GM10847 (cell line): ENCODE measurements around the gene ZNF141.

Source experiments
- POLR2A ChIP-seq: IDR thresholded peaks from 2 replicates; pipeline ENCODE4 v1.6.1; 2011; ENCODE audit not compliant: insufficient read length; ENCODE audit errors: extremely low read depth

ZNF141 gene

DNA sequence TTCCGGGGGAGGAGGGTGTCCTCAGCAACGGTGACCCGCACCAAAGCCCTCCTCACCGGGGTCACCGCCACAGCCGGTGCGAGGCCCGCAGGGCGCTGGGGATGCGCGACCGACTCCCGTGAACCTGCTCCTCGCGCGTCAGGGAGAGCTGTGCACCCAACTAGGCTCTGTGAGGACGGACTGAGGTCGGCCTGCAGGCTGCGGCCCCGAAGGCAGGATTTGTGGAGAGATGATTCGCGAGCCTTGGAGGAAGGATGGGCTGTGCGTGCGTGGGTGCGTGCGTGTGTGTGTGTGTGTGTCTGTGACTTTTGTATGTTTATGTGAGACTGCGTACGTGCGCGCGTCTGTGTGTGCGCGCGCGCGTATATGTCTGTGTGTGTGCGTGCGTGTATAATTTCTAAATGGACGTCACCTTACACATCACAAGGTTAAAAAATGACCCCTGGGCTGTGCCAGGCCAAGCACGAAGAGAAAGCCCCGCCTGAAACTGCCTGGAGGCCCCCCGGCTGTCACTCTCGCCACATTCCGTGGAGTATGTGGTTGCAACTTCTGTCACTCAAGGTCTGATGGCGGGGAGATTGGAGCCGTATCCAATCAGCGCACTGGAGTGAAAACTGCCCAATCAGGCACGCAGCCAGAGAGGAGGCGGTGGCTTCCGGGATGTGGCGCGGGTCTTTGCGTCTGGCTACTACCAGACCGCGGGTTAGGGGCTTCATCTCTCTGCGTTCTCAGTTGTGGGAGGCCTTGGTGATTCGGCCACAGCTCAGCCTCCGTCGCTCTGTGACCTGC lies at the start of gene ZNF141:
Gene ZNF141 (plus strand): TSS at position 672 of the 789 bp plus-strand sequence. CDS start 170 bp downstream, outside the sequence.
- peak; percentile 41 for TF ChIP-seq POLR2A

DNA sequence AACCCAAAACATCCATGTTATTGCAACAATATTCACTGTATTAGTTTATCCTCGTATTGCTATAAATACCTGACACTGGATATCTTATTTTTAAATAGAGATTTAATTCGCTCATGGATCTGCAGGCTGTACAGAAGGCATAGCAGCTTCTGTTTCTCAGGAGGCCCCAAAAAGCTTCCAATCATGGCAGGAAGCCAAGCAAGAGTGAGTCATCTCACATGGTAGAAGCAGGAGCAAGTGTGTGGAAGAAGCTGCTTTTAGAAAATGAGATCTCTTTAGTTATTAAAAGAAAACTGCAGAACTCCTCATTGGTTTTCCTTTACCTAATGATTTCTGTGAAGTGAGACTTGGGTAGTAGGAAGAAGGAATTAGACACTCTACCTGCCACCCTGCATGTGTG lies 48.7 kb upstream of the ZNF141 start:
- no peak for TF ChIP-seq POLR2A

DNA sequence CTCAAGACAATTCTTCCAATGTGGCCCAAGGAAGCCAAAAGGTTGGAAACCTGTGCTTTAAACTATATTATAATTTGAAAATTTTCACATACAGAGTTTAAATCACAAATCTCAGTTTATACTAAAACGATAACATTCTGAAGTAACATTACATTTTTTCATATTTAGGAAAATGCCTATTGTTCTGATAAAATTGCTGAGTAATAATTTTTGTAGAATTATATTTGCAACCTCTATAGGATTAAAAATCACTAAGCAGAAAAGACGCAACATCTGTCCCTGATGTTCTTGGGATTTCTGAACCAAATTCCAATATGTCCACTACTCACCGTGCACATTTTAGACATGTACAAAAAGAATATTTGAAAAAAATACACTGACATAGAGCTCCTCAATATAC lies 42.9 kb upstream of the ZNF141 start:
- no peak for TF ChIP-seq POLR2A

DNA sequence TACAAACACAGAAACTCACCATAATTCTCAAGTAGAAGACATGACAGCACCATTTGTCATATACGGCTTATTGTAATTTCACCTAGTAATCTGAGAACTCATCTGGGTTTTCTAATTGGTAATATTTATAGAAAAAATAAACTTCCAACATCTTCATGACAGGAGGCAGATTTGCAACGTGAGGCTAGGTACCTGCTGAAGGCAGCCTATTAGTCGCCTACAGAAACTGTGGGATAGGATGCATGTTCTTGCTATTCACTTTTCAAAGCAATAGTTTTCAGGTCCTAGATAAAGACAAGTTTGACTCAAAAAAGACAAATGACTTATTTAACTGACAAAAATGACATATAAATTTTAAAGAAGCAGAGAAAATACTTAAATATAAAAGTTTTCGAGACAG lies 35.2 kb upstream of the ZNF141 start:
- no peak for TF ChIP-seq POLR2A

DNA sequence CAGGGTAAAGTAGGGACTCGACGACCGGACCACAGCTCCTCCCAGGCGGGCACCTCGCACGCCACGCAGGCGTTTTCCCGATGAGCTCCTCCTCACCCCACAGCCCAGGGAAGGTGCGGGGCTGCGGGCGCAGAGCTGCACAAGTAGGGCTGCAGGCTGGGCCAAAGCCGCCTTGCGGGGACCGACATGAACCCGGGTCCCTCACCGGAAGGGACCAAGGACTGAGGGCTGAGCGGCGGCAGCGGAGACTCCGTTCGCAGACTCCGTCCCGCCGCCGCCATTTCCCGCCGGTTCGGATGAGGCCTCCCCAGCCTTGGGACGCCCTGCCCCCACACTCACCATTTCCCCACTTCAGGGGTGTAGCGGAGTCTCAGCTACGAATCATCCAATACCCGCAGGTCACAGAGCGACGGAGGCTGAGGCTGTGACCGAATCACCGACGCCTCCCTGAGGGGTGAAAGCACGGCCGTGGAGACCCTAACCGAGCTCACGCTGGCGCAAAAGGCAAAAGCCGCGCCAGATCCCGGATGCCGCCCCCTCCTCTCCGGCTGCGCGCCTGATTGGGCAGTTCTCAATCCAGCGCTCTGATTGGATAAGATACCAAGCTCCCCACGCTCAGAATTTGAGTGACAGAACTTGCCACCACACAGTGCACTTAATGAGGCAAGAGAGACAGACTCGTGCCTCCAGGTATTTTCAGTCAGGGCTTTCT lies 32.5 kb upstream of the ZNF141 start, which contains the start of gene ZNF732:
Gene ZNF732 (minus strand): TSS at position 506 of the 712 bp plus-strand sequence. CDS start 164 bp downstream, at position 342.
- no peak for TF ChIP-seq POLR2A

DNA sequence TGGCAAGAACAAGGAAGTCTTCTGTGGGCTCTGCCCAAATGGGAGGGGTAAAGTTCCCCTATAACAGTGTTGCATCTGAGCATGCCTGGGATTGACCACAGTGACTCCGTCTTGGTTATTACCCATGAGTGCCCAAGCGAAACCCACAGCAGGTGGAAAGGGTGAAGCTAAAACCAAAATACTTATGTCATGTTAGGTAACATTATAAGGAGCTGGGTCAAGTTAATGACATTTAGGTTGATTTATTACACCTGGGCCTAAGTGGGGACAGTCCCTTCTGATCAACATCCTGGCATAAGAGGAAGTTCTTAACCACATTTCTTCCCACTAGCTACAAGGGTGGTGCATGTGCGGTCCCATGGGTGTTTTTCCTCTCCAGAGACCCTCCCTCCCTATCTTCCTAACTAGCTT lies 31.1 kb upstream of the ZNF141 start:
- TF ChIP-seq POLR2A = no peak

DNA sequence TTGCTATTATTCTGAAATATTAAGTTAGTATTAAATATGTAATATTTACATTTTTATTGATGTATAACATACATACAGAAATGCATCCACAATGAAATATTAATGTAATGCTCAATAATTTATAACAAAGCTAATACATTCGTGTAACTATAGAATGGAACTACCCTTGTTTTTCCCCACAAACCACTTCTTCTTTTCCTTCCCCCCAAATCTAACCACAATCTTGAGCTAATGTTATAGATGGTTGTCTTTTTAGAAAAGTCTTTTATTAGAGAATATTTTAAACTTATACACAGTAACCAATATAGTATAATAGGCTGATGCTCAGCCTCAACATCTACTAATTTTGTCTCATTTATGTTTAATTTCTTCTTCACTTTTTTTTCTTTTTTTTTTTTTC lies 27.8 kb upstream of the ZNF141 start:
- TF ChIP-seq POLR2A = no peak

DNA sequence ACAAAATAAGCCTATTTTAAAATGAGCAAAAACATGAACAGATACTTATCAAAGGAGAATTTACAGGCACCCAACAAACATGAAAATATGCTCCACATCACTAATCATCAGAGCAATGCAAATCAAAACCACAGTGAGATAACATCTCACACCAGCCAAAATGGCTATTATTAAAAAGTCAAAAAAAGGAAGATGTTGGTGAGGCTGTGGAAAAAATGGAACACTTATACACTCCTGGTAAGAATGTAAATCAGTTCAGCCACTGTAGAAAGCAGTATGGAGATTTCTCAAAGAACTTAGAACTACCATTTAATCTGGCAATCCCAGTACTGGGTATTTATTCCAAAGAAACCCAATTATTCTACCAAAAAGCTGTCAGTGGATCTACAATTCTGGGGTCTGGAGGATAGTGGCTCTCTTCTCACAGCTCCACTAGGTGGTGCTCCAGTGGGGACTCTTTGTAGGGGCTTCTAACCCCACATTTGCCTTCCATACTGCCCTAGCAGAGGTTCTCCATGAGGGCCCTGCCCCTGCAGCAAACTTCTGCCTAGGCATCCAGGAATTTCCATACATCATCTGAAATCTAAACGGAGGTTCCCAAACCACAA lies 23.2 kb upstream of the ZNF141 start:
- no peak for TF ChIP-seq POLR2A

DNA sequence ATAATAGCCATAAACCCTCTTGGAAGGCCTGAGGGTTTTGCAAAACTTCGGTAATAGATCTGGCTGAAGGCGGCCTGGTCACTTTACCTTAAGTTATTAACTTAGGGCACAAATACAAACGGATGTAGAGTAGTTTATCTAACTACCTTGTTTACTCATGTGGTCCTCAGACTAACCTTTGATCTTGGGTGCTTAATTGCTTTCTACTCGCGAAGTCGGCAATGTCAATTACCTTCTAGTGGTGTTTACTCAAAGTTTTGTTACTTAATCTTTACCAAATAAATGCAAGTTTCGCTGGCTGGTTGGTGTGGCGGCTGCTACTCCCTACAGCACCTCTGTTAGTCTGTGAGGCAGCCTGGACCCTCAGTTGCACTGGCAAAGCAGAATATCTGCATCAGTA lies 8.9 kb upstream of the ZNF141 start:
- no peak for TF ChIP-seq POLR2A

DNA sequence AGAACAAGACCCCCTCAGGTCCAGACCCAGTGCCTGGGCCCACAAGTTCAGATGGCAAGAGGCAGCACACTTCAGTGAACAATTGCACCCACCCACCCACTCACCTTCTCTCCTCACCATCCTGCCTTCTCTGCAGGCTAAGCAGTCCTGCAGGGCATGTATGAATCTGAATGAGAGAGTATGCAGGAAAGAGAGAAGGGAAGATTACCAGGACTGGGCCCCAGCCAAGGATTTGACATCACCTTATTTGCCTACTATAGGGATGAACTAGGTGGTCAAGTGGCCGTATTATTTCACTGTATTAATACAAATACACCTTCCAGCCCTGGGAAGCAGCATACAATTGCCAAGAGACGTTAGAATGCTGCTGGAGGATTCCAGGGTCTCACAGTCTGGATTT lies 2.1 kb upstream of the ZNF141 start:
- TF ChIP-seq POLR2A = no peak

DNA sequence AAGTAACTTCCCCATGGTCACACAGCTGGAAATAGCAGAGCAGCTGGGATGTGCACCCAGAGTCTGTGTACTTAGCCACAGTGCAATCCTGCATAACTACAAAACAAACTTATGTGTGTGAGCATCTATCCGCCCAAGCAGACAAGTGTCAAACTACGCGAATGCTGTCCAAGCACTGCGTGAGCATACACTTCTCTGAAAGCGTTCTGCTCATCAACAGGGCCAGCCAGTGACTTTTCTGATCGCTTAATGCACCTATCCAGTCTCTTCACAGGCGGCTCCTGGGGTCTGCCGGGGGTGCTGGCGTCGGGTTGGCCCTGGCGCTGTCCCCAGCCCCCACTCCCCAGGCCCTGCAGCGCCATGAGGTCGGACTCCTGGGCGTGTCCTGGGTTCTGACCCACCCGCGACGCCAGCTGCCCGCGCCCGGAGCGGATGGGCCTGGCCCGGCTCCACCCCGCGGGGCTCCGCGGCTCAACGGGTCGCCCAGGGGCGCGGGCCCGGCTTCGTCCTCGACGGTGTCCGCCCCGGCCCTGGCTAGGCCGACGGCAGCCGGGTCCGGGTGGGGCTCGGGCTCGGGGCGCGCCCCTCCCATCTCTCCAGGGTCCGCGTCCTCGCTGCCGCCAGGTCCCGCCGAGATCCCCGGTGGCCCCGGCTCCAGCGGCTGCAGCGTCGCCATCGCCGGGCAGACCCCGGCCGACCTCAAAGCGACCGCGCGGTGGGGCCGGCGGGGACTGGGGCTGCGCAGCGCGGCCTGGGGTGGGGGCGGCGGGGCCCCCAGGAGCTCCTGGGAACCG lies 1.3 kb upstream of the ZNF141 start:
- no peak for TF ChIP-seq POLR2A

DNA sequence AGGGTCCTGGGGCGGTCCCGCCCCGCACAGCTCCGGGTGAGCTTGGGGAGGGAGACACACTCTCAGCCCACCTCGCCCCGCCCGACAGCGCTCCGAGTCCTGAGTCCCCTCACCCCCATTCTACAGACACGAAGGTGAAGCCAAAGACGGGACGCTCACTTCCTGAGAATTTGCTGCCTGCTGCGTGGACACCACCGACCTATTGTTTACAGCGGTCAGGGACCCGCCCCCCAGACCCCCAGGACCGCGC lies 796 bp upstream of the ZNF141 start:
- no peak for TF ChIP-seq POLR2A

DNA sequence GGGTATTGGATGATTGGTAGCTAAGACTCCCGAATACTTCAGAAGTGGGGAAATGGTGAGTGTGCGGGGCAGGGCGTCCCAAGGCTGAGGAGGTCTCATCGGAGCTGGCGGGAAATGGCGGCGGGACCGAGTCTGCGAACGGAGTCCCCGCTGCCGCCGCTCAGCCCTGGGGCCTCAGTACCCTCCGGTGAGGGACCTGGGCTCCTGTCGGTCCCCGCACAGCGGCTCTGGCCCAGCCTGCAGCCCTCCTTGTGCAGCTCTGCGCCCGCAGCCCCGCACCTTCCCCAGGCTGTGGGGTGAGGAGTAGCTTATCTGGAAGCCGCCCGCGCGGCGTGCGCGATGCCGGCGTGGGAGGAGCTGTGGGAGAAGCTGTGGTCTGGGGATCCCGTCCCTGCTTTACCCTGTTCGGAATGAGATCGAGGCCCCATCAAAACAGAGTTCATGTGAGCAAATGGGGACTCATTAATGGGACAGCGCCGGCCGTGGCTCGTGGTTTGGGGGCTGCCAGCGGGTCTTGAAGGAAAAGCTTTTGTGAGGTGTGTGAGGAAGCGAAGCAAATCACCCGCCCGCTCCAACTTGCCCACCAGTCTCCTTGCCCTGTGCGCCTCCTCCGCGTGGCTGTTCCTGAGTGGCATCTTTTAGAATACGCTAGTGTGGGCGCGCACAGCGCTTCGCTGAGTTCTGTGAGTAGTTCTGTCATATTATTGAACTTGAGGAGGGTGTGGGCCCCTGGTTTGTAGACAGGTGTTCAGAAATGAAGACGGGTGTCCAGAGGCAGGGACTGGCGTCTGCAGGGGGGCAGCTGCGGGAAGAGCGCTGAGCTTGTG lies 531 bp downstream of the ZNF141 start:
- TF ChIP-seq POLR2A = no peak

DNA sequence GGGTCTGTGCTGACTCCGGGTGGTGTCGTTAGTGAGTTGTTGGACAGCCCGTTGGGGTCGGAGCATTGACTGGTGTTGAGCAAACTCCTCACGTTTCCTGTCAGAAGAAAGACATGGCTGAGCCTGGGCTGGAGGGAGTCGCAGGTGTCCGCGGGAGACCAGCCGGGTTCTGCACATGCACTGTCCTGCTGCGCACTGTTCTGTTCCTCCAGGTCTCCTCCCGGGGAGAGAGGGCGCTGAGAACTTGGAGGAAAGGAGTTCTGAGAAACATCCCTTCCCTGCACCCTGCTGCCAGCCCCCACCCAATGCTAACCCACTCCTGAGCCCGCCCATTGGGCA lies 1.1 kb downstream of the ZNF141 start:
- TF ChIP-seq POLR2A = no peak

DNA sequence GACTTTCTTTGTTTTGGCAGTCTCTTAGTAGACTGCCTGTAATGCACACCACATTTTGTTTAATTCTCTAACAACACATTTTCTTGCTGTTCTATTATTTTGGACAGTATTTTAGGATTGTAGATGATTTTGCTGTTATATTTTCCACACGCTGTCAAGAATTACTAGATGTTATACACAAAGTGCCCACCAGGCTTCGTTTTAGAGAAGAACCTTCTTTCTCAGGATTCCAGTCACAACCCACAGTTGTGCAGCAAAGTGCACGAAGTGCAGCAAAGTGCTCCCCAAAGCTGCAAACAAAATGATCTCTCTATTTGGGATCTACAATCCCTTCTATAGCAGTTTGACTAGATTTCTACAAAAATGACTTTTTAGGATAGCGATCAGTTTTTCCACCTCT lies 2.4 kb downstream of the ZNF141 start:
- no peak for TF ChIP-seq POLR2A
